GM23338 (cell line): ENCODE measurements around the gene AP5Z1. TPM values are rescaled to one million over a fixed set of nuclear protein-coding genes. Genes with fewer than 3 reads are reported as not detected.

Experiments
- ATAC-seq: fragments of 200-7000 bp; cut with Tn5 transposase; 3 replicates; pipeline ENCODE4 v1.9.1; 2020
- DNase-seq: peaks from one replicate; pipeline ENCODE4 v3.0.0-alpha.2; 2015; ENCODE audit warnings: low spot score
- H2AFZ ChIP-seq: fragments of 200-600 bp; sonication (generic); 2 replicates; pipeline ENCODE4 v1.8.0; 2016; ENCODE audit warnings: antibody characterized with exemption, mild to moderate bottlenecking, moderate library complexity
- H3F3A ChIP-seq: fragments of 200-600 bp; sonication (generic); replicated peaks from 2 replicates; pipeline ENCODE4 v1.8.0; 2017; ENCODE audit warnings: antibody characterized with exemption, mixed run types, low read depth
- H3K27ac ChIP-seq: fragments of 200-600 bp; sonication (generic); 2 replicates; pipeline ENCODE4 v1.6.1; 2016; ENCODE audit warnings: low read depth
- H3K27me3 ChIP-seq: fragments of 200-600 bp; sonication (generic); 2 replicates; pipeline ENCODE4 v1.8.0; 2016; ENCODE audit warnings: mild to moderate bottlenecking, mixed run types, moderate library complexity; ENCODE audit not compliant: insufficient read depth
- H3K36me3 ChIP-seq: fragments of 200-600 bp; sonication (generic); 2 replicates; pipeline ENCODE4 v1.8.0; 2016; ENCODE audit warnings: mild to moderate bottlenecking; ENCODE audit not compliant: insufficient read depth
- H3K4me1 ChIP-seq: fragments of 200-600 bp; sonication (generic); 2 replicates; pipeline ENCODE4 v1.8.0; 2016; ENCODE audit warnings: mild to moderate bottlenecking, moderate library complexity; ENCODE audit not compliant: insufficient read depth
- H3K4me2 ChIP-seq: fragments of 200-600 bp; sonication (generic); 2 replicates; pipeline ENCODE4 v1.7.1; 2017; ENCODE audit warnings: mixed run types
- H3K4me3 ChIP-seq: fragments of 200-600 bp; sonication (generic); 2 replicates; pipeline ENCODE4 v1.6.1; 2016; ENCODE audit warnings: mixed run types
- H3K79me2 ChIP-seq: fragments of 200-600 bp; sonication (generic); replicated peaks from 2 replicates; pipeline ENCODE4 v1.8.0; 2017; ENCODE audit warnings: mild to moderate bottlenecking; ENCODE audit not compliant: insufficient read depth
- H3K9me2 ChIP-seq: fragments of 200-600 bp; sonication (generic); 2 replicates; pipeline ENCODE4 v1.8.0; 2017; ENCODE audit not compliant: insufficient read depth
- H4K20me1 ChIP-seq: fragments of 200-600 bp; sonication (generic); replicated peaks from 2 replicates; pipeline ENCODE4 v1.8.0; 2017; ENCODE audit warnings: mild to moderate bottlenecking; ENCODE audit not compliant: insufficient read depth
- H3K27ac Mint-ChIP-seq: 2 replicates; pipeline ENCODE4 v1.8.0; 2020; ENCODE audit warnings: inconsistent platforms, mild to moderate bottlenecking, moderate library complexity, mixed read lengths
- H3K27me3 Mint-ChIP-seq: 3 replicates; pipeline ENCODE4 v1.8.0; 2022; ENCODE audit warnings: low read depth, mild to moderate bottlenecking, moderate library complexity, mixed read lengths, inconsistent platforms; ENCODE audit not compliant: insufficient read depth, poor library complexity
- H3K36me3 Mint-ChIP-seq: 3 replicates; pipeline ENCODE4 v1.8.0; 2021; ENCODE audit warnings: low read depth, mild to moderate bottlenecking, inconsistent platforms, moderate library complexity, mixed read lengths
- H3K4me1 Mint-ChIP-seq: 3 replicates; pipeline ENCODE4 v1.8.0; 2020; ENCODE audit warnings: mild to moderate bottlenecking, inconsistent platforms, mixed read lengths
- H3K4me3 Mint-ChIP-seq: 3 replicates; pipeline ENCODE4 v1.8.0; 2021; ENCODE audit warnings: moderate library complexity, mild to moderate bottlenecking, inconsistent platforms, mixed read lengths
- H3K9me3 Mint-ChIP-seq: 3 replicates; pipeline ENCODE4 v1.8.0; 2020; ENCODE audit warnings: moderate library complexity, mild to moderate bottlenecking, inconsistent platforms, mixed read lengths
- CREB1 ChIP-seq: fragments of 250-450 bp; sonication (Bioruptor Pico); IDR thresholded peaks from 2 replicates; pipeline ENCODE4 v1.5.0; 2020; ENCODE audit warnings: low read depth, mild to moderate bottlenecking, moderate library complexity
- EZH2 ChIP-seq: fragments of 200-600 bp; sonication (generic); IDR thresholded peaks from one replicate; pipeline ENCODE4 v1.8.0; 2017; ENCODE audit warnings: antibody characterized with exemption, mild to moderate bottlenecking, low read depth; ENCODE audit not compliant: unreplicated experiment
- EZH2phosphoT487 ChIP-seq: fragments of 200-600 bp; sonication (generic); IDR thresholded peaks from one replicate; pipeline ENCODE4 v1.8.1; 2018; ENCODE audit warnings: antibody characterized with exemption; ENCODE audit not compliant: unreplicated experiment
- JUNB ChIP-seq: IDR thresholded peaks from one replicate; pipeline ENCODE4 v1.6.1; 2016; ENCODE audit warnings: antibody characterized with exemption; ENCODE audit not compliant: unreplicated experiment
- NANOG ChIP-seq: IDR thresholded peaks from 2 replicates; pipeline ENCODE4 v1.6.1; 2016; ENCODE audit warnings: antibody characterized with exemption, borderline replicate concordance
- POLR2AphosphoS5 ChIP-seq: IDR thresholded peaks from 2 replicates; pipeline ENCODE4 v1.6.1; 2016; ENCODE audit warnings: antibody characterized with exemption, low read depth
- STAT1 ChIP-seq: IDR thresholded peaks from one replicate; pipeline ENCODE4 v1.6.1; 2016; ENCODE audit warnings: antibody characterized with exemption; ENCODE audit not compliant: unreplicated experiment
- ZNF114 ChIP-seq: fragments of 250-450 bp; sonication (Bioruptor Pico); IDR thresholded peaks from 2 replicates; pipeline ENCODE4 v1.5.0; 2020; ENCODE audit warnings: mild to moderate bottlenecking, moderate library complexity
- ZNF331 ChIP-seq: fragments of 250-450 bp; sonication (Bioruptor Pico); IDR thresholded peaks from 2 replicates; pipeline ENCODE4 v1.5.0; 2020; ENCODE audit warnings: low read depth, mild to moderate bottlenecking, moderate library complexity
- polyA plus RNA-seq: library from polyadenylated mRNA; unstranded; fragments of >200 nt; fragmentation: Nextera tagmentation; extraction: Ambion mirVana; gene quantifications from 2 replicates; pipeline ENCODE4 v1.2.1, GENCODE V29; 2016
- total RNA-seq: library from RNA; depleted of rRNA; stranded (reverse); fragments of >200 nt; shearing (Covaris generic); gene quantifications from 2 replicates; pipeline ENCODE4 v1.2.3, GENCODE V29; 2014
- TF ChIP-seq, protein P1 (sequence below): IDR thresholded peaks from one replicate; pipeline ENCODE4 v1.6.1; 2018; ENCODE audit warnings: antibody characterized with exemption; ENCODE audit not compliant: unreplicated experiment
- TF ChIP-seq, protein P2 (sequence below), 2 experiments: fragments of 200-600 bp in 1 of 2; sonication (generic) in 1 of 2; conservative IDR thresholded peaks; 2 replicates each; pipeline versions ENCODE4 v1.5.1 to v1.6.1; 2016 to 2017; ENCODE audit warnings: antibody characterized with exemption in 2 of 2, low read depth in 2 of 2, mild to moderate bottlenecking in 2 of 2, moderate library complexity in 1 of 2
- TF ChIP-seq, protein P3 (sequence below): fragments of 250-450 bp; sonication (Bioruptor Pico); IDR thresholded peaks from 2 replicates; pipeline ENCODE4 v1.5.0; 2020; ENCODE audit warnings: mild to moderate bottlenecking, moderate library complexity
- TF ChIP-seq, protein P4 (sequence below): IDR thresholded peaks from 2 replicates; pipeline ENCODE4 v1.6.1; 2016; ENCODE audit warnings: antibody characterized with exemption

AP5Z1 gene
- total and polyA plus RNA-seq, 2 experiments from 2014 or later = 16.3 to 31.2 TPM

DNA sequence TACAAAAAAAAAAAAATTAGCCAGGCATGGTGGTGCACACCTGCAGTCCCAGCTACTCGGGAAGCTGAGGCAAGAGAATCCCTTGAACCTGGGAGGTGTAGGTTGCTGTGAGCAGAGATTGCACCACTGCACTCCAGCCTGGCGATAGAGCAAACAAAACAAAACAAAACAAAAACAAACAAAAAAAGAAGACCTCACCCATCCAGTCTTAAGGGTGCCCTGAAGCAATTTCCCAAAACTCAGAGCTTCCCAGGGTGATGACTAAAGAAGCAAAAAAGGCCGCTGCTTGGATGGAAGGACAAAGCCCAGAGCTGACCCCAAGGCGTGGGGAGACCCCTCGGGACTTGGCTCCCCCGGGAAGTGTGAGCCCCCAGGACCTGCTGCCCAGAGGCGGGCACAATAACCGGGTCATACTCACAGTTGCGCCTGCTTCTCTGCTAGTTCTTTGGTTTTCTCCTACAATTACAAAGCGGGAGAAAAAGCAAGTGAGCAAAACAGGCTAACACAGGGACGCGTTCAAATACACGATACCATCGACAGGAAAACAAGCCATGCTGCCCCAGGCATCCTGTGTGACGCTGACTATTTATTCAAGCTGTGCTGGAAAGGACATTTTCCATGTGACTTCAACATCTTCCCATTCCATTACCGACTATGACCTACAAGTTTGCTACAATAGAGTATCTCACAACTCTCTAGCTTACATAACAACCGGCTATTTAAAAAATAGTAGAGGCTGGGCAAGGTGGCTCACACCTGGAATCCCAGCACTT is 56.5 kb downstream of the AP5Z1 start:
- Histone ChIP-seq H3F3A (no peaks in the 10 kb centered on the region), H3K9me2 (no peaks in the 10 kb centered on the region), H3K36me3 (no peaks in the 10 kb centered on the region), H2AFZ (no peak overlapping the region), H3K27ac (no peak overlapping the region), H3K4me1 (no peaks in the 10 kb centered on the region), H4K20me1 (no peaks in the 10 kb centered on the region), H3K27me3 (no peaks in the 10 kb centered on the region), H3K4me3 (no peak overlapping the region), H3K79me2 (no peaks in the 10 kb centered on the region), H3K4me2 (no peak overlapping the region)
- no peaks in the 10 kb centered on the region for H3K36me3 Mint-ChIP-seq
- no peak for TF ChIP-seq POLR2AphosphoS5
- TF ChIP-seq, protein P1, sequence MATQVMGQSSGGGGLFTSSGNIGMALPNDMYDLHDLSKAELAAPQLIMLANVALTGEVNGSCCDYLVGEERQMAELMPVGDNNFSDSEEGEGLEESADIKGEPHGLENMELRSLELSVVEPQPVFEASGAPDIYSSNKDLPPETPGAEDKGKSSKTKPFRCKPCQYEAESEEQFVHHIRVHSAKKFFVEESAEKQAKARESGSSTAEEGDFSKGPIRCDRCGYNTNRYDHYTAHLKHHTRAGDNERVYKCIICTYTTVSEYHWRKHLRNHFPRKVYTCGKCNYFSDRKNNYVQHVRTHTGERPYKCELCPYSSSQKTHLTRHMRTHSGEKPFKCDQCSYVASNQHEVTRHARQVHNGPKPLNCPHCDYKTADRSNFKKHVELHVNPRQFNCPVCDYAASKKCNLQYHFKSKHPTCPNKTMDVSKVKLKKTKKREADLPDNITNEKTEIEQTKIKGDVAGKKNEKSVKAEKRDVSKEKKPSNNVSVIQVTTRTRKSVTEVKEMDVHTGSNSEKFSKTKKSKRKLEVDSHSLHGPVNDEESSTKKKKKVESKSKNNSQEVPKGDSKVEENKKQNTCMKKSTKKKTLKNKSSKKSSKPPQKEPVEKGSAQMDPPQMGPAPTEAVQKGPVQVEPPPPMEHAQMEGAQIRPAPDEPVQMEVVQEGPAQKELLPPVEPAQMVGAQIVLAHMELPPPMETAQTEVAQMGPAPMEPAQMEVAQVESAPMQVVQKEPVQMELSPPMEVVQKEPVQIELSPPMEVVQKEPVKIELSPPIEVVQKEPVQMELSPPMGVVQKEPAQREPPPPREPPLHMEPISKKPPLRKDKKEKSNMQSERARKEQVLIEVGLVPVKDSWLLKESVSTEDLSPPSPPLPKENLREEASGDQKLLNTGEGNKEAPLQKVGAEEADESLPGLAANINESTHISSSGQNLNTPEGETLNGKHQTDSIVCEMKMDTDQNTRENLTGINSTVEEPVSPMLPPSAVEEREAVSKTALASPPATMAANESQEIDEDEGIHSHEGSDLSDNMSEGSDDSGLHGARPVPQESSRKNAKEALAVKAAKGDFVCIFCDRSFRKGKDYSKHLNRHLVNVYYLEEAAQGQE = no peak
- TF ChIP-seq STAT1 = no peak
- no peak for TF ChIP-seq CREB1
- no peak for TF ChIP-seq JUNB
- TF ChIP-seq EZH2phosphoT487 = no peak
- TF ChIP-seq, protein P2, sequence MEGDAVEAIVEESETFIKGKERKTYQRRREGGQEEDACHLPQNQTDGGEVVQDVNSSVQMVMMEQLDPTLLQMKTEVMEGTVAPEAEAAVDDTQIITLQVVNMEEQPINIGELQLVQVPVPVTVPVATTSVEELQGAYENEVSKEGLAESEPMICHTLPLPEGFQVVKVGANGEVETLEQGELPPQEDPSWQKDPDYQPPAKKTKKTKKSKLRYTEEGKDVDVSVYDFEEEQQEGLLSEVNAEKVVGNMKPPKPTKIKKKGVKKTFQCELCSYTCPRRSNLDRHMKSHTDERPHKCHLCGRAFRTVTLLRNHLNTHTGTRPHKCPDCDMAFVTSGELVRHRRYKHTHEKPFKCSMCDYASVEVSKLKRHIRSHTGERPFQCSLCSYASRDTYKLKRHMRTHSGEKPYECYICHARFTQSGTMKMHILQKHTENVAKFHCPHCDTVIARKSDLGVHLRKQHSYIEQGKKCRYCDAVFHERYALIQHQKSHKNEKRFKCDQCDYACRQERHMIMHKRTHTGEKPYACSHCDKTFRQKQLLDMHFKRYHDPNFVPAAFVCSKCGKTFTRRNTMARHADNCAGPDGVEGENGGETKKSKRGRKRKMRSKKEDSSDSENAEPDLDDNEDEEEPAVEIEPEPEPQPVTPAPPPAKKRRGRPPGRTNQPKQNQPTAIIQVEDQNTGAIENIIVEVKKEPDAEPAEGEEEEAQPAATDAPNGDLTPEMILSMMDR (conservative IDR thresholded peaks at IDR 0.05; ENCODE audit: low read depth in 2 of 2) = no peak
- TF ChIP-seq EZH2 = no peak
- TF ChIP-seq, protein P3, sequence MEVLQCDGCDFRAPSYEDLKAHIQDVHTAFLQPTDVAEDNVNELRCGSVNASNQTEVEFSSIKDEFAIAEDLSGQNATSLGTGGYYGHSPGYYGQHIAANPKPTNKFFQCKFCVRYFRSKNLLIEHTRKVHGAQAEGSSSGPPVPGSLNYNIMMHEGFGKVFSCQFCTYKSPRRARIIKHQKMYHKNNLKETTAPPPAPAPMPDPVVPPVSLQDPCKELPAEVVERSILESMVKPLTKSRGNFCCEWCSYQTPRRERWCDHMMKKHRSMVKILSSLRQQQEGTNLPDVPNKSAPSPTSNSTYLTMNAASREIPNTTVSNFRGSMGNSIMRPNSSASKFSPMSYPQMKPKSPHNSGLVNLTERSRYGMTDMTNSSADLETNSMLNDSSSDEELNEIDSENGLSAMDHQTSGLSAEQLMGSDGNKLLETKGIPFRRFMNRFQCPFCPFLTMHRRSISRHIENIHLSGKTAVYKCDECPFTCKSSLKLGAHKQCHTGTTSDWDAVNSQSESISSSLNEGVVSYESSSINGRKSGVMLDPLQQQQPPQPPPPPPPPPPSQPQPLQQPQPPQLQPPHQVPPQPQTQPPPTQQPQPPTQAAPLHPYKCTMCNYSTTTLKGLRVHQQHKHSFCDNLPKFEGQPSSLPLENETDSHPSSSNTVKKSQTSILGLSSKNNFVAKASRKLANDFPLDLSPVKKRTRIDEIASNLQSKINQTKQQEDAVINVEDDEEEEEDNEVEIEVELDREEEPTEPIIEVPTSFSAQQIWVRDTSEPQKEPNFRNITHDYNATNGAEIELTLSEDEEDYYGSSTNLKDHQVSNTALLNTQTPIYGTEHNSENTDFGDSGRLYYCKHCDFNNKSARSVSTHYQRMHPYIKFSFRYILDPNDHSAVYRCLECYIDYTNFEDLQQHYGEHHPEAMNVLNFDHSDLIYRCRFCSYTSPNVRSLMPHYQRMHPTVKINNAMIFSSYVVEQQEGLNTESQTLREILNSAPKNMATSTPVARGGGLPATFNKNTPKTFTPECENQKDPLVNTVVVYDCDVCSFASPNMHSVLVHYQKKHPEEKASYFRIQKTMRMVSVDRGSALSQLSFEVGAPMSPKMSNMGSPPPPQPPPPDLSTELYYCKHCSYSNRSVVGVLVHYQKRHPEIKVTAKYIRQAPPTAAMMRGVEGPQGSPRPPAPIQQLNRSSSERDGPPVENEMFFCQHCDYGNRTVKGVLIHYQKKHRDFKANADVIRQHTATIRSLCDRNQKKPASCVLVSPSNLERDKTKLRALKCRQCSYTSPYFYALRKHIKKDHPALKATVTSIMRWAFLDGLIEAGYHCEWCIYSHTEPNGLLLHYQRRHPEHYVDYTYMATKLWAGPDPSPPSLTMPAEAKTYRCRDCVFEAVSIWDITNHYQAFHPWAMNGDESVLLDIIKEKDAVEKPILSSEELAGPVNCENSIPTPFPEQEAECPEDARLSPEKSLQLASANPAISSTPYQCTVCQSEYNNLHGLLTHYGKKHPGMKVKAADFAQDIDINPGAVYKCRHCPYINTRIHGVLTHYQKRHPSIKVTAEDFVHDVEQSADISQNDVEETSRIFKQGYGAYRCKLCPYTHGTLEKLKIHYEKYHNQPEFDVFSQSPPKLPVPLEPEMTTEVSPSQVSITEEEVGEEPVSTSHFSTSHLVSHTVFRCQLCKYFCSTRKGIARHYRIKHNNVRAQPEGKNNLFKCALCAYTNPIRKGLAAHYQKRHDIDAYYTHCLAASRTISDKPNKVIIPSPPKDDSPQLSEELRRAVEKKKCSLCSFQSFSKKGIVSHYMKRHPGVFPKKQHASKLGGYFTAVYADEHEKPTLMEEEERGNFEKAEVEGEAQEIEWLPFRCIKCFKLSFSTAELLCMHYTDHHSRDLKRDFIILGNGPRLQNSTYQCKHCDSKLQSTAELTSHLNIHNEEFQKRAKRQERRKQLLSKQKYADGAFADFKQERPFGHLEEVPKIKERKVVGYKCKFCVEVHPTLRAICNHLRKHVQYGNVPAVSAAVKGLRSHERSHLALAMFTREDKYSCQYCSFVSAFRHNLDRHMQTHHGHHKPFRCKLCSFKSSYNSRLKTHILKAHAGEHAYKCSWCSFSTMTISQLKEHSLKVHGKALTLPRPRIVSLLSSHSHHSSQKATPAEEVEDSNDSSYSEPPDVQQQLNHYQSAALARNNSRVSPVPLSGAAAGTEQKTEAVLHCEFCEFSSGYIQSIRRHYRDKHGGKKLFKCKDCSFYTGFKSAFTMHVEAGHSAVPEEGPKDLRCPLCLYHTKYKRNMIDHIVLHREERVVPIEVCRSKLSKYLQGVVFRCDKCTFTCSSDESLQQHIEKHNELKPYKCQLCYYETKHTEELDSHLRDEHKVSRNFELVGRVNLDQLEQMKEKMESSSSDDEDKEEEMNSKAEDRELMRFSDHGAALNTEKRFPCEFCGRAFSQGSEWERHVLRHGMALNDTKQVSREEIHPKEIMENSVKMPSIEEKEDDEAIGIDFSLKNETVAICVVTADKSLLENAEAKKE = no peak
- TF ChIP-seq NANOG = no peak
- no peak for TF ChIP-seq ZNF331
- TF ChIP-seq, protein P4, sequence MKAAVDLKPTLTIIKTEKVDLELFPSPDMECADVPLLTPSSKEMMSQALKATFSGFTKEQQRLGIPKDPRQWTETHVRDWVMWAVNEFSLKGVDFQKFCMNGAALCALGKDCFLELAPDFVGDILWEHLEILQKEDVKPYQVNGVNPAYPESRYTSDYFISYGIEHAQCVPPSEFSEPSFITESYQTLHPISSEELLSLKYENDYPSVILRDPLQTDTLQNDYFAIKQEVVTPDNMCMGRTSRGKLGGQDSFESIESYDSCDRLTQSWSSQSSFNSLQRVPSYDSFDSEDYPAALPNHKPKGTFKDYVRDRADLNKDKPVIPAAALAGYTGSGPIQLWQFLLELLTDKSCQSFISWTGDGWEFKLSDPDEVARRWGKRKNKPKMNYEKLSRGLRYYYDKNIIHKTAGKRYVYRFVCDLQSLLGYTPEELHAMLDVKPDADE = no peak
- TF ChIP-seq ZNF114 (CRISPR knock-in tag) = no peak
- peaks cover 2% of the 10 kb centered on the region; the same call in 1 of the 3 replicates for H3K9me3 Mint-ChIP-seq
- ATAC-seq (no peak), DNase-seq (no peak)
- peaks cover 11% of the 10 kb centered on the region for H3K27me3 Mint-ChIP-seq
- H3K27ac Mint-ChIP-seq = no peak overlapping the region
- H3K4me3 Mint-ChIP-seq = no peak overlapping the region
- H3K4me1 Mint-ChIP-seq = no peaks in the 10 kb centered on the region; the same call in 2 of the 3 replicates
